Stimulated activated CD8-positive, alpha-beta memory T cell treated with anti-CD3 and anti-CD28 coated beads, Interleukin-15, amount 100 ng/mL, for 4 hours (primary cell): Measurements from ENCODE around the gene CGRRF1.

Source experiments
- DNase-seq, 2 donors: peaks; one replicate each; pipeline ENCODE4 v3.0.0-alpha.2; 2020; ENCODE audit warnings: low read depth in 2 of 2

Gene CGRRF1

GRCh38 chr14:54489731-54490444 is 19.8 kb upstream of the CGRRF1 start:
- DNase-seq = no peak

- no peak for DNase-seq
Observed at GRCh38 chr14:54490445-54491175, 19.1 kb upstream of the CGRRF1 start.

GRCh38 chr14:54493293-54493692 is 16.4 kb upstream of the CGRRF1 start:
- DNase-seq = no peak

GRCh38 chr14:54497224-54497623 is 12.5 kb upstream of the CGRRF1 start:
- no peak for DNase-seq

DNA sequence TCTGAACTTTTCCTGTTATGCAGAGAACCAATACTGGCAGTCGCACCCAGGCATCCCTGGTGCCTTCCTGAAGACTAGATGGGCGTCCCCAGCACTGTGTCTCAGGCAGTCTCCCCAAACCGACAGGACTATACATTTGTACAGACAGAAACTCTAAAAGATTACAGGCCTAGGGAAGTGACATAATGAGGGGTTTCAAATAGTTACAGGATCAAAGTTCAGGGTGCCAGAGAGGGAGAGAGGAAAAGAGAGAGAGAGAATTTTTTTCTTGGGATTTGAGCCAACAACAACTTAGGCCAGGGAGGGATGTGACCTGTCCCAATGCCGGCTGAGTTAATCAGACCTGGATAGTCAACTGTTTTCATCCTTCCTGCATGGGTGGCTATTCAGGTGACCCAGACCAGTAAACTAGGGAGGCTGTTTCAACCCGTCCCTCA is 11.6 kb upstream of the CGRRF1 start:
- DNase-seq = no peak

DNA sequence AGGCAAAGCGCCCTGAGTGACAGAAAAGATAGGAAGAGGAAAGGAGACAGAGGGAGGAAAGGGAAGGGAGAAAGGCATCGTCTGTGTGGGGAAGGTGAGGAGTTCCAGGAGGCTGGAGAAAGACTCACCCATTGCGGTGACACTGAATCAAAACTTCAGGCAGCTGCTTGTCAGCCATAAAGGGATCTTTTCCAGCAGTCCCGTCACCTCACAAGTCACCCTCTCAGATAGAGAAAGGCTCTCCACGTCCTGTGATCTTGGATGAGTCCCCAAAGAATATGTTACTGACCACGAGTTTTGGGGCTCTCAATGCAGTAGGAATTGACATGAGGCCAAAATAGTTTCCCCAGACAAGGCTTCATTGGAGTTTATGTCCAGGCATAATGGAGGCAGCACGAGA is 11.1 kb upstream of the CGRRF1 start:
- no peak for DNase-seq

DNA sequence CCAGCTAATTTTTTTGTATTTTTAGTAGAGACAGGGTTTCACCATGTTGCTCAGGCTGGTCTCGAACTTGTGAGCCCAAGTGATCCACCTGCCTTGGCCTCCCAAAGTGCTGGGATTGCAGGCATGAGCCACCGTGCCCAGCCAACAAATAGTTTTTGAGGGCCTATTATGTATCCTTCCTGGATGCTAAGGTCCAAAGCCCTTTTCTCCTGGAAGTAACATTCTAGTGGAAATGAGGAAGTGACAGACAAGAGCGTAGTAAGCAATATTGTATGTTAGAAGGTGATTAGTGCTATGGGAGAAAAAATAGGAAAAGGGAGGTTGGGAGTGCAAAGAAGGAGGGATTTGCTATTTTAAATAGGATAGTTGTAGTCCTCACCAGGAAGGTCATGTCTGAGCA is 9.0 kb upstream of the CGRRF1 start:
- no peak for DNase-seq

DNA sequence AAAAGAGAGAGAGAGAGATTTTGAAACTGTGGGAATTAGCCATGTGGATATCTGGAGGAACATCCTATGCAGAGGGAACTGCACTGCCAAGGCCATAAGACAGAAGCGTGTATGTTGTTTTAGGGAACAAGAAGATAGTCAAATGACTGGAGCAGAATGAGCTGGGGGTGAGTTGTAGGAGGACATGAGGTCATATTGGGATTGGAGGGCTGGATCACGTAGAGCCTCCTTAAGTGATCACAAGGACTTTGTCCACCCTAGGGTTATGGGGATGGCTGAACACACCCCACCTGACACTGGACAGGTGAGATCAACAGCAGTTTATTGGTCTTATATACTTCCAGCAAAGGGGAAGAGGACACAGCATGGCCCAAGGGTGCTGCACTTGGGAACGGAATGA is 8.2 kb upstream of the CGRRF1 start:
- no peak for DNase-seq

- no peak for DNase-seq
Observed at GRCh38 chr14:54502602-54503001, 7.1 kb upstream of the CGRRF1 start.

DNA sequence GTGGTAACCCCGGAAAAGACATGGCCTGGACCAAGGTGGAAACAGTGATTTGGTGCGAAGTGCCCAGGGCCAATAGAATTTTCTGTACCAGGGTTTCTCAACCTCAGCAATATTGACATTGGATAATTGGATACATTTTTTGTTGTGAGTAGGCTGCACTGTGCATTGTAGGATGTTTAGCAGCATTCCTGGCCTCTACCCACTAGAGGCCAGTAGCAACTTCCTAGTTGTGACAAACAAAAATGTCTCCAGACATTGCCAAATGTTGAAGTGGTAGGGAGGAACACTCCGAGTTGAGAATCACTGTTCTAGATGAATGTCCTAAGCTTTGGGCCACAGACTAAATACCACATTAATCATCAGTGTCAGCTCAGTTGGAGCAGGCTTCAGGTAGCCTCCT is 6.2 kb upstream of the CGRRF1 start:
- DNase-seq = no peak

- no peak for DNase-seq
Observed at GRCh38 chr14:54512393-54512792, 2.7 kb downstream of the CGRRF1 start.

DNA sequence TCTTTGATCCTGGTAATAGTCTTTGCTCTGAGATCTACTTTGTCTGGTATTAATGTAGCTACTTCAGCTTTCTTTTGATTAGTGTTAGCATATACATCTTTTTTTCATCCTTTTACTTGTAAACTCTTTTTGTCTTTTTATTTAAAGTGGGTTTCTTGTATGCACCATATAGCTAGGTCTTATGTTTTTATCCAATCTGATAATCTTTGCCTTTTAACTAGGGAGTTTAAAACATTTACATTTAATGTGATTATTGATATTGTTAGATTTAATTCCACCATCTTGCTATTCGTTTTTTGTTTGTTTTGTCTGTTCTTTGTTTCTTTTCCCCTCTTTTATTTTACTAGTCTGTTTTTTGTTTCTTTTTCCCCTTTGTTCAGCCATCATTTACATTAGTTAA is 6.0 kb downstream of the CGRRF1 start:
- DNase-seq = no peak

- no peak for DNase-seq
Observed at GRCh38 chr14:54516709-54517108, 7.0 kb downstream of the CGRRF1 start.

- no peak for DNase-seq
Observed at GRCh38 chr14:54524410-54524809, 14.7 kb downstream of the CGRRF1 start.

GRCh38 chr14:54528973-54529372 is 19.3 kb downstream of the CGRRF1 start:
- DNase-seq = no peak

- no peak for DNase-seq
Observed at GRCh38 chr14:54529811-54530210, 20.1 kb downstream of the CGRRF1 start.

- DNase-seq = no peak
Observed at GRCh38 chr14:54532111-54533012, 22.7 kb downstream of the CGRRF1 start.

DNA sequence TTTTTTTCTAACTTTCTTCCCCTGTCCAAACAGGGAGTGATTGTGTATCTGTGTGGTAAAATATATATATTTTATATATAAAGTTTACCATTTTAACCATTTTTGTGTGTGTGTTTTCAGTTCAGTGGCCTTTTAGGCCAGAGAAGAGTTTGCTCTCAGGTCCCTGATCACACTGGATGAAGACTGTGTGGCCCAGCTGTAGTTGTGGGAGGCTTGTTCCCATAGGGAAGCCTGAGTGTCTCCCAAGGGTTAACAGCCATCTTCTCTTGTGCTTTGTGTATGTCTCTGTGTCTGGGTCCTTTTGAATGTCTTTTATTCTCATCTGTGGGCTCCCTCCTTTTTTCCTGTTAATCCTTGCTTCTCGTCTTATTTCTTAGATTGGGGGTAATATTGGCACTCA is 23.4 kb downstream of the CGRRF1 start:
- DNase-seq = no peak

DNA sequence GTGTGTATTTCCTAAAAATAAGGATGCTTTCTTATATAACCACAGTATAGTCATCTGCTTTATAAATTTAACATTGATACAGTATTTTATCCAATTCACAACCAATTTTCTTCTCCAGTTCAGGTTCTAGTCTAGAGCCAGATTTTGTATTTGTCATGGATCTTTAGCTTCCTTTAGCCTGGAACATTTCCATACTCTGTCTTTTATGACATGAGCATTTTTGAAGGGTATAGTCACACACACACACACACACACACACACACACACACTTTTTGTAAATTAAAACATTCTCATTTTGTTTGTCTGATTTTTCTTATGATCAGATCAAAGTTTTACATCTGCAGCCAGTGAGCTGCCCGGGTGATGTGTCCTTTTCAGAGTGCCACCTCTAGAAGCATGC is 25.4 kb downstream of the CGRRF1 start:
- no peak for DNase-seq

- DNase-seq = no peak
Observed at GRCh38 chr14:54535646-54536045, 25.9 kb downstream of the CGRRF1 start.

DNA sequence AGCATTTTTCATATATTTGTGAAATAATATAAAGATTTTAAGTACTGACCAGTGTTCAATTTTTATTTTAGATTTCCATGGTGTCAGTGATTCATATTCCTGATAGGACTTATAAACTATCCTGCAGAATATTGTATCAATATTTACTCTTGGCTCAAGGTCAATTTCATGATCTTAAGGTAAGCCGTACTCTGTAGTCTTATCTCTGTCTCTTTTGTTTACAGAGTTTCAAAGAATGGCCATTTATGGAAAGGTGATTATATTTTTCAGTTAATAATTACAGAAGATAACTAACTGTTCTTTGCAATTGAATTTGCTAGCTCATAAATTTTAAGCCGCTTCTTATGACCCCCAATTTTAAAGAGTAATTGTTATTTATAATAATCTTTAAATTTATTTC is 27.9 kb downstream of the CGRRF1 start:
- DNase-seq = no peak

DNA sequence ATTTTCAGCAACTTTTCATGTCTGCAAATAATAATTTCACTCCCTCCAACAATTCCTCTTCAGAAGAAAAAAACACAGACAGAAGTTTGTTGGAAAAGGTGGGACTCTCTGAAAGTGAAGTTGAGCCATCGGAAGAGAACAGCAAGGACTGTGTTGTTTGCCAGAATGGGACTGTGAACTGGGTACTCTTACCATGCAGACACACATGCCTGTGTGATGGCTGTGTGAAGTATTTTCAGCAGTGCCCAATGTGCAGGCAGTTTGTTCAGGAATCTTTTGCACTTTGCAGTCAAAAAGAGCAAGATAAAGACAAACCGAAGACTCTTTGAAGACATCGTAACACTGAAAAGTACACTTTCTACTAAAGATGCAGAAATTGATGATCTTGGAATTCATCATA is 28.3 kb downstream of the CGRRF1 start:
- DNase-seq = no peak
